Spleen (tissue), 11 donors: ENCODE measurements around the gene SMAP2. TPM values are rescaled to one million over a fixed set of nuclear protein-coding genes. Genes with fewer than 3 reads are reported as not detected.

Experiments
- DNase-seq: peaks from one replicate; pipeline ENCODE4 v3.0.0-alpha.2; 2020
- H3K27ac ChIP-seq, 8 donors: fragments of 200-600 bp; sonication (generic) in 7 of 8; 1 replicate in 4 of 8; 2 replicates in 4 of 8; pipeline versions ENCODE4 v1.5.0 to v1.8.0; 2016 to 2021; ENCODE audit warnings: inconsistent platforms in 4 of 8, mild to moderate bottlenecking in 4 of 8, moderate library complexity in 1 of 8
- H3K27me3 ChIP-seq, 7 donors: fragments of 200-600 bp; sonication (generic) in 6 of 7; replicated peaks in 1 of 7; 1 replicate in 4 of 7; 2 replicates in 3 of 7; pipeline versions ENCODE4 v1.5.0 to v1.8.0; 2016 to 2021; ENCODE audit warnings: inconsistent platforms in 3 of 7, mild to moderate bottlenecking in 1 of 7
- H3K36me3 ChIP-seq, 6 donors: fragments of 200-600 bp; sonication (generic) in 5 of 6; 1 replicate in 4 of 6; 2 replicates in 2 of 6; pipeline versions ENCODE4 v1.5.0 to v1.8.0; 2016 to 2021; ENCODE audit warnings: inconsistent platforms in 2 of 6
- H3K4me1 ChIP-seq, 6 donors: fragments of 200-600 bp; sonication (generic) in 5 of 6; 1 replicate in 3 of 6; 2 replicates in 3 of 6; pipeline versions ENCODE4 v1.5.0 to v1.8.0; 2016 to 2021; ENCODE audit warnings: inconsistent platforms in 3 of 6
- H3K4me3 ChIP-seq, 8 donors: fragments of 200-600 bp; sonication (generic) in 7 of 8; 1 replicate in 4 of 8; 2 replicates in 4 of 8; pipeline versions ENCODE4 v1.5.0 to v1.8.0; 2016 to 2021; ENCODE audit warnings: inconsistent platforms in 4 of 8, mild to moderate bottlenecking in 4 of 8, moderate library complexity in 2 of 8
- H3K9me3 ChIP-seq, 8 donors: fragments of 200-600 bp; sonication (generic) in 7 of 8; 1 replicate in 4 of 8; 2 replicates in 4 of 8; pipeline versions ENCODE4 v1.5.0 to v1.8.0; 2016 to 2021; ENCODE audit warnings: inconsistent platforms in 4 of 8
- POLR2A ChIP-seq, 3 donors: fragments of 450-650 bp; IDR thresholded peaks; one replicate each; pipeline ENCODE4 v1.5.1; 2017; ENCODE audit warnings: antibody characterized with exemption in 3 of 3, mild to moderate bottlenecking in 1 of 3
- POLR2AphosphoS5 ChIP-seq, 3 donors: sonication (generic); formaldehyde crosslinking; IDR thresholded peaks; one replicate each; pipeline ENCODE4 v1.5.1; 2017; ENCODE audit warnings: antibody characterized with exemption in 3 of 3
- WGBS, 5 donors: extraction: QIAGEN DNeasy Blood & Tissue Kit in 3 of 5; methylation state at CpG; one replicate each; pipeline versions ENCODE4 v1.1.5 to v1.1.7; 2013 to 2018; 5-methylcytosine and 5-hydroxymethylcytosine counted together
- intact Hi-C: fragments of 100-400 bp; cut with DNase I; formaldehyde crosslinking; loops from one replicate; pipeline ENCODE4 v1.15.0; 2023; ENCODE audit warnings: low total_unique reads
- polyA plus RNA-seq, 3 donors: library from polyadenylated mRNA; stranded (reverse); fragments of 200-250 nt; gene quantifications; one replicate each; pipeline ENCODE4 v1.2.1, GENCODE V29; 2013
- total RNA-seq, 7 donors: library from RNA; depleted of rRNA in 3 of 7; stranded (reverse); fragments of >200 nt in 3 of 7; fragmentation: NEBNext Ultra II Directional in 4 of 7; extraction: Animal tissue kit (Norgen Biotek cat#: 25700) in 4 of 7; gene quantifications; one replicate each; pipeline versions ENCODE4 v1.1.0 to v1.2.1, GENCODE V29; 2016 to 2021
- TF ChIP-seq, protein P1 (sequence below), 11 experiments: fragments of 200-600 bp in 7 of 11; fragments of 450-650 bp in 4 of 11; sonication (generic) in 4 of 11; IDR thresholded peaks in 8 of 11; conservative IDR thresholded peaks in 3 of 11; 1 replicate in 7 of 11; 2 replicates in 4 of 11; pipeline versions ENCODE4 v1.4.0 to v1.8.0; 2016 to 2021; ENCODE audit warnings: antibody characterized with exemption in 11 of 11, inconsistent platforms in 4 of 11, mild to moderate bottlenecking in 1 of 11
- donor health status: healthy with polysubstance abuse.
- donor health status: DM: no; HTN: no; CAD: no; lungs with moderate emphysema.
- donor health status: DM: no; HTN: no; CAD: no.
- donor health status: Bipolar disorder and iron deficiency.
- donor health status: healthy.
- donor health status: DM: no; HTN: no; CAD: no.
- donor health status: DM: yes; HTN: yes; CAD: no.

SMAP2 gene
- total and polyA plus RNA-seq, 10 donors = 120 to 435 (median 221) TPM

DNA sequence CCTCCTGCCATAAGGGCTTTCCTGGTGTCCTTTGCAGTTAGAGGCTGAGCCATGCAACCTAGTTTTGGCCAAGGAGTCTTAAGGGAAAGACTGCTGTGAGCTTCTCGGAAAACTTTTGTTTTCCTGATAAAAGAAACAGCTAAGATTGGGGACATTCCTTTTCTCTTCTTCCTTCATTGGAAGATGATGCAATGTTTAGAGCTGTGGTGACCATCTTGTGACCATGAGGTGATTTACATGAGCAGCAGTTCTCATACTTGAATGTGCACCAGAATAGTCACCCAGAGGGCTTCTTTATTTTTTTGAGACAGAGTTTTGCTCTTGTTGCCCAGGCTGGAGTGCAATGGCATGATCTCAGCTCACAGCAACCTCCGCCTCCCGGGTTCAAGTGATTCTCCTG is 20.4 kb upstream of the SMAP2 start:
- WGBS, 5 donors = 91 to 100% (median 94%) methylated on average over 3 of the region's 3 CpGs
- peaks cover 0 to under 1% (median 0%) of the 10 kb centered on the region in 6 donors for H3K36me3 ChIP-seq
- intact Hi-C loops = no loop called here

DNA sequence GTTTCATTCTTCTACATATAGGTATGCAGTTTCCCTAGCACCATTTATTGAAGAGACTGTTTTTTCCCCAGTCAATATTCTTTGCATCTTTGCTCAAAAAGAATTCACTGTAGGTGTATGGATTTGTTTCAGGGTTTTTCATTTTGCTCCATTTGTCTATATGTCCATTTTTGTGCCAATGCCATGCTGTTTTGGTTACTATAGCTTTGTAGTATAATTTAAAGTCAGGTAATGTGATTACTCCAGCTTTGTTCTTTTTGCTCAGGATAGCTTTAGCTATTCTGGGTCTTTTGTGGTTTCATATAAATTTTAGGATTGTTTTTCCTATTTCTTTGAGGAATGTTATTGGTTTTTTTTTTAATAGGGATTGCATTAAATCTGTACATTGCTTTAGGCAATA is 15.9 kb upstream of the SMAP2 start:
- Histone ChIP-seq H3K4me3 (no peak overlapping the region), H3K27ac (no peak overlapping the region), H3K27me3 (no peaks in the 10 kb centered on the region), H3K36me3 (peaks cover 0 to 8% (median 0%) of the 10 kb centered on the region in 6 donors), H3K9me3 (peaks cover 0 to 25% (median 14%) of the 10 kb centered on the region in 8 donors), H3K4me1 (peaks cover 0 to 34% (median 5%) of the 10 kb centered on the region in 6 donors)
- TF ChIP-seq POLR2A (IDR thresholded peaks at IDR 0.05) (no peak), POLR2AphosphoS5 (IDR thresholded peaks at IDR 0.05) (no peak)
- TF ChIP-seq, protein P1, sequence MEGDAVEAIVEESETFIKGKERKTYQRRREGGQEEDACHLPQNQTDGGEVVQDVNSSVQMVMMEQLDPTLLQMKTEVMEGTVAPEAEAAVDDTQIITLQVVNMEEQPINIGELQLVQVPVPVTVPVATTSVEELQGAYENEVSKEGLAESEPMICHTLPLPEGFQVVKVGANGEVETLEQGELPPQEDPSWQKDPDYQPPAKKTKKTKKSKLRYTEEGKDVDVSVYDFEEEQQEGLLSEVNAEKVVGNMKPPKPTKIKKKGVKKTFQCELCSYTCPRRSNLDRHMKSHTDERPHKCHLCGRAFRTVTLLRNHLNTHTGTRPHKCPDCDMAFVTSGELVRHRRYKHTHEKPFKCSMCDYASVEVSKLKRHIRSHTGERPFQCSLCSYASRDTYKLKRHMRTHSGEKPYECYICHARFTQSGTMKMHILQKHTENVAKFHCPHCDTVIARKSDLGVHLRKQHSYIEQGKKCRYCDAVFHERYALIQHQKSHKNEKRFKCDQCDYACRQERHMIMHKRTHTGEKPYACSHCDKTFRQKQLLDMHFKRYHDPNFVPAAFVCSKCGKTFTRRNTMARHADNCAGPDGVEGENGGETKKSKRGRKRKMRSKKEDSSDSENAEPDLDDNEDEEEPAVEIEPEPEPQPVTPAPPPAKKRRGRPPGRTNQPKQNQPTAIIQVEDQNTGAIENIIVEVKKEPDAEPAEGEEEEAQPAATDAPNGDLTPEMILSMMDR (IDR thresholded peaks at IDR 0.05 in 8 of 11, conservative IDR thresholded peaks at IDR 0.05 in 3 of 11) = no peak
- intact Hi-C loops = no loop called here
- no peak for DNase-seq

More for the DNA sequence above, 20.4 kb upstream of the SMAP2 start:
- Histone ChIP-seq H3K27me3 (no peaks in the 10 kb centered on the region), H3K9me3 (peaks cover 0 to 9% (median 7%) of the 10 kb centered on the region in 8 donors), H3K27ac (peak overlapping the region in 5 of 8 donors; percentile 35 to 85 (median 81)), H3K4me1 (peaks cover 0 to 50% (median 23%) of the 10 kb centered on the region in 6 donors), H3K4me3 (no peak overlapping the region)
- DNase-seq = no peak
- no peak for TF ChIP-seq POLR2AphosphoS5 (IDR thresholded peaks at IDR 0.05)
- TF ChIP-seq POLR2A (IDR thresholded peaks at IDR 0.05) = no peak
- TF ChIP-seq, protein P1 (IDR thresholded peaks at IDR 0.05 in 8 of 11, conservative IDR thresholded peaks at IDR 0.05 in 3 of 11) = no peak

DNA sequence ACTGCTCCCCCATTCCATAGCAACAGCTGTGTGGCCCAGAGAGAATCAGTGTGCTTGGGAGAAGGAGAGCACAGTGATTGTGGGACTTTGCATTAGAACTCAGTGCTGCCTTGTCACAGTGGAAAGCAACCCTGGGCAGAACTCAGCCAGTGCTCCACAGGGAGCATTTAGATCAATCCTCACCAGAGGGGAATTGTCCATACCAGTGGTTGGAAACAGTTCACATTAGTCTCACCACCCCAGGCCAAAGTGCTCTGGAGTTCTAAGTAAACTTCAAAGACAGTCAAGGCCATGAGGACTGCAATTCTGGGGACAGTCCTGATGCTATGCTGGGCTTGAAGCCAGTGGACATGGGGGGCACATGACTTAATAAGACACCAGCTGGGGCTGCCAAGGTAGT is 12.9 kb upstream of the SMAP2 start:
- Histone ChIP-seq H3K9me3 (peaks cover 0 to 25% (median 14%) of the 10 kb centered on the region in 8 donors), H3K4me1 (peaks cover 0 to 34% (median 12%) of the 10 kb centered on the region in 6 donors), H3K27me3 (no peaks in the 10 kb centered on the region), H3K27ac (peak overlapping the region in 1 of 8 donors; percentile 42), H3K4me3 (no peak overlapping the region), H3K36me3 (peaks cover 0 to 14% (median 0%) of the 10 kb centered on the region in 6 donors)
- DNase-seq = no peak
- no peak for TF ChIP-seq POLR2A (IDR thresholded peaks at IDR 0.05)
- TF ChIP-seq, protein P1 (IDR thresholded peaks at IDR 0.05 in 8 of 11, conservative IDR thresholded peaks at IDR 0.05 in 3 of 11) = no peak
- TF ChIP-seq POLR2AphosphoS5 (IDR thresholded peaks at IDR 0.05) = no peak
- intact Hi-C loops = no loop called here

DNA sequence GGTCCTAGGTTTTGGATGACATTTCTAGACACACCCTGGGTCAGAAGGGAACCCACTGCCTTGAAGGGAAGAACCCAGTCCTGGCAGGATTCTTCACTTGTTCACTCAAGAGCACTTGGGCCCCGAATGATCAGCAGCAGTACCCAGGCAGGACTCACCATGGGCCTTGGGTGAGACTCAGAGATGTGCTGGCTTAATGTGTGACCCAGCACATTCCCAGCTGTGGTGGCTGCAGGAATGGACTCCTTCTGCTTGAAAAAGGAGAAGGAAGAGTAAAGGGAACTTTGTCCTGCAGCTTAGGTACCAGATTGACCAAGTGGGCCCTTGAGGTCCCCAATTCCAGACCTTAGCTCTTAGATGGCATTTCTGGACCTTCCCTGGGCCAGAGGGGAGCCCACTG is 12.3 kb upstream of the SMAP2 start:
- Histone ChIP-seq H3K27ac (peak overlapping the region in 1 of 8 donors; percentile 42), H3K9me3 (peaks cover 0 to 25% (median 14%) of the 10 kb centered on the region in 8 donors), H3K27me3 (no peaks in the 10 kb centered on the region), H3K36me3 (peaks cover 0 to 14% (median 0%) of the 10 kb centered on the region in 6 donors), H3K4me1 (peaks cover 0 to 32% (median 12%) of the 10 kb centered on the region in 6 donors), H3K4me3 (no peak overlapping the region)
- DNase-seq = no peak
- WGBS, 5 donors = 86 to 96% (median 89%) methylated on average over 1 of the region's 1 CpG
- TF ChIP-seq POLR2AphosphoS5 (IDR thresholded peaks at IDR 0.05) (no peak), POLR2A (IDR thresholded peaks at IDR 0.05) (no peak)
- TF ChIP-seq, protein P1 (IDR thresholded peaks at IDR 0.05 in 8 of 11, conservative IDR thresholded peaks at IDR 0.05 in 3 of 11) = no peak
- intact Hi-C loops = no loop called here
